ENCODE data around the gene DGKZ.

DGKZ gene

DNA sequence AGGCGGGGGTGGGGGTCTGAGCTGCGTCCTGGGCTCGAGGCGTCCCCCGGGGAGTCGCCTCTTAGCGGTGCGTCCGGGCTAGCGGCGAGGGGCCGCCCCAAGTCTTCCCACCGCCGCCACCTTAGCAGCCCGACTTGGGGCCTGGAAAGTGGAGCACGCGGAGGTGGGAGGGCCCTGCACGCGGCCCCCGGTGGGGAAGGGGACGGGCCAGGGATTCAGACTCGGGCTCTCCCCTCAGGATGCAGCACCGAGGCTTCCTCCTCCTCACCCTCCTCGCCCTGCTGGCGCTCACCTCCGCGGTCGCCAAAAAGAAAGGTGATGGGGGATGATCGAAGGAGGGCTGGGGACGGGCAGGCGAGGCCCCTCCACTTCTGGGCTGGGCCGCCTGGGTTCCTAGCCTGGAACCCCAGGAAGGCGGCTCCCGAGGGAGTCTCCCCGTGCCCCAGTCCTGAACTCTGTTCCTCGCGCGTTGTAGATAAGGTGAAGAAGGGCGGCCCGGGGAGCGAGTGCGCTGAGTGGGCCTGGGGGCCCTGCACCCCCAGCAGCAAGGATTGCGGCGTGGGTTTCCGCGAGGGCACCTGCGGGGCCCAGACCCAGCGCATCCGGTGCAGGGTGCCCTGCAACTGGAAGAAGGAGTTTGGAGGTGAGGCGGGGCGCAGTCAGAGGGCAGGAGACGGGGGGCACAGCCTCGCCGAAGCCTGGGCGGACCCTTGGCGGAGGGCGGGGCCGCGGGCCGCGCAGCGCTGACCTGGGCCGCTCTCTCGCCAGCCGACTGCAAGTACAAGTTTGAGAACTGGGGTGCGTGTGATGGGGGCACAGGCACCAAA lies 34.8 kb downstream of the DGKZ start:
- DNase-seq = peak; percentile 71

DNA sequence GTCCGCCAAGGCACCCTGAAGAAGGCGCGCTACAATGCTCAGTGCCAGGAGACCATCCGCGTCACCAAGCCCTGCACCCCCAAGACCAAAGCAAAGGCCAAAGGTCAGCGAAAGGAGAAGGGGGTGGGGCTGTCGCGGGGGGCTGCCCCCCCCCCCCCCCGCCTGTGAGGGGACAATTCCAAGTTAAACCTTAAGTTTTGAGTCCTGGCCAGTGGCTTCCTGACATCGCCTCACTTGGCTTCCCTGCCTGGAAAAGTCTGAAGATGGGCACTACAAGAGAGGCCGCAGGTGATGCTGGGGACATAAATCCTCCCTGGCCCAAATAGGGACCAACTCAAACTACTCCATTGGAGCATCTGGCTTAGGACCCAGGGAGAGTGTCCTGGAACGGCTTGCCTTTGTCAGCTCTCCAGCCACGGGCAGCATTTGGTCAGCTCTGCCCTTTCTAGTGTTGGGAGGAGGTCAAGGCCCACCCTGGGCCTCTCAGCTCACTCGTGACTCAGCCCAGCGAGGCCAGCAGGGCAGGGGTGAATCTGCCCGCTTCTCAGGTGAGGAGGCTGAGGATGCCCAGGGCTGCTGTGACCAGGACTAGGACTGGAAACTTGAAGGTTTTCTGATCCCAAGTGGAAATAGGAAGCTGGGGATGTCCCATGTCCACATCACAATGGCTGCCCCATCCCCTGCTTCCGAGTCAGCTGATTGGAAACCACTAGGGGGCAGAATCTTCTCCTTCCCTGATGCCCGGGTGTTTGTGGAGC lies 35.6 kb downstream of the DGKZ start:
- no peak for DNase-seq

DNA sequence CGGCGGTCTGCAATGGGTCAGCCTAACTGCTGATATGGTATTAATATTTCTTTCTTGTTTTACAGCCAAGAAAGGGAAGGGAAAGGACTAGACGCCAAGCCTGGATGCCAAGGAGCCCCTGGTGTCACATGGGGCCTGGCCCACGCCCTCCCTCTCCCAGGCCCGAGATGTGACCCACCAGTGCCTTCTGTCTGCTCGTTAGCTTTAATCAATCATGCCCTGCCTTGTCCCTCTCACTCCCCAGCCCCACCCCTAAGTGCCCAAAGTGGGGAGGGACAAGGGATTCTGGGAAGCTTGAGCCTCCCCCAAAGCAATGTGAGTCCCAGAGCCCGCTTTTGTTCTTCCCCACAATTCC lies 36.1 kb downstream of the DGKZ start:
- no peak for DNase-seq

DNA sequence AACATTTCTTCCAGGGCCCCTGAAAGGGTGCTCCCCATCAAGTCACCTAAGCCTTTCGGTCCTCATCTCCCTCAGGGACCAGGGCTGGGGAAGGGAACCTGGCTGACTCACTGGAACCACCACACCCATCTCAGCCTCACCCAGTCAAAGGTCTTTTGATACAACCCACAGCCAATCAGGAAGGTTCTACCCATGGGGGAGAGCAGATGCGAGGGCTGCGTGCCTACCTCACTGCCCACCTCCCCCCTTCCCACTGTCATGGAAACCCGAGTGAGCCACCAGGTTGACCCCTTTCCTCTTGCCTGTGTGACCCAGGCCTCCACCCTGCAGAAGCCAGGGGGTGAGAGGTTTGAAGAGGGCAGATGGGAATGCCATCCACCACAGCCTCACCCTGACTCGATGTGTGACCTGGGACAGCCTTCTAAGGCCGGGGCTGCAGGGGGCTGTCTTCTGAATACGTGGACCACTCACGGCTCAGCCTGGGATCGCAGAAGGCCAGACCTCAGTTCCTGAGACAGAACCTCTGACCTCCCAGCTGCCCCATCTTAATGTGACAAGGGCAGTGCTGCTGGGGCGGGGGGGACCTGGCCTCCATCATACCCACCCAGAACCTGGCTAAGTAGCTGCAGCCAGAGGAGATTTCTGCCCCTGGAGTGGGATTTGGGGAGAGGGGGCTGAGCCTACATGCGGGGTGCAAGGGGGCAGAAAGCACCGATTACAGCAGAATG lies 36.9 kb downstream of the DGKZ start:
- DNase-seq = no peak

DNA sequence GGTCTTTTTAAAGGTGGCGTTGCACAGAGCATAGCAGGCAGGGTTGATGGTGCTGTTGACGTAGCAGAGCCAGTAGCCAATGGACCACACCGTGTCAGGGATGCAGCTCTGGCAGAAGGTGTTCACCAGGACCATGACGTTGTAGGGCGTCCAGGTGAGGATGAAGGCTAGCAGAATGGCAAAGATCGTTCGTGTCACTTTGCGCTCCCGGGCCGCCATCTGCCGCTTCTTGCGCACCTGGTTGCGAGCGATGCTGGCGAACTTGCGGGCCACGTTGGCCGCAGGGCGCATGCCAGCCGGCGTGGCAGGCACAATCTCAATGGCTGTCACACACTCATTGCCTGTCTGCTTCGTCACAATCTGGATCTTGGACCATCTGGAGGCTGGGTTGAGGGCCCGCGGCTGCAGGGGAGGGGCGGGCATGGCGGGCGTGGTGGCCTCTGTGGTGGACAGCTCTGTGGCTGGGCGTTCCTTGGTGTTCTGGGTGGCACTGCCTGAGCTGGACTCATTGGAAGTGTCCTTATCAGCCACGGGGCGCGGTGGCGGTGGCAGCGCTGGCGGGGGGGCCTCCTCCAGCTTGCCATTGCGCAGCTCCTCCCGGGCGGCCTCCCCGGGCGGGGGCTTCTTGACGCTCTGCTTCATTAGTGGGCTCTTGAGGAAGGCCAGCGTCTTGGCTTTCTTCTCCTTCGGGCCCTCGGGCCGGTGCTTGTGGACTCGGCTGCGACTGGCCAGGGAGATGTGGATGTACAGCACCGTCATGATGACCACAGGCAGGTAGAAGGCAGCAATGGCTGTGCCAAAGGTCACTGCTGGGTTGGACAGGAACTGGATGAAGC lies 38.1 kb downstream of the DGKZ start:
- DNase-seq = no peak

DNA sequence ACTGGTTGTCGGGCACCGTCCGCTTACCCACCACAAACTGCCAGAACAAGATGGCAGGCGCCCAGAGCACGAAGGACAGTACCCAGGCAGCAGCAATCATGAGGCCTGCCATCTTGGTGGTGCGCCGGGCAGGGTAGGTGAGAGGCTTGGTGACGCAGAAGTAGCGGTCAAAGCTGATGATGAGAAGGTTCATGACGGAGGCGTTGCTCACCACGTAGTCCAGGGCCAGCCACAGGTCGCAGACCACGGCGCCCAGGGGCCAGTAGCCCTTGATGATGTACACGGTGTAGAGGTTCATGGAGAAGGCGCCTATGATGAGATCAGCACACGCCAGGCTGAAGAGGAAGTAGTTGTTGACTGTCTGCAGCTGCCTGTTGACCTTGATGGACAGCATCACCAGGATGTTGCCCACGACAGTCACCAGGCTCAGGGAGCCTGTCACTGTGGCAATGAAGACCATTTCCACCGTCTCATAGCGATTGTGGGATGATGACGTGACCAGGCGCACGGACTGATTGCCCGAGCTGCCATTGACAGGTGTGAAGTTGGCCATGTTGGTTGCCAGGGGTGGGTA lies 38.8 kb downstream of the DGKZ start:
- DNase-seq = no peak

DNA sequence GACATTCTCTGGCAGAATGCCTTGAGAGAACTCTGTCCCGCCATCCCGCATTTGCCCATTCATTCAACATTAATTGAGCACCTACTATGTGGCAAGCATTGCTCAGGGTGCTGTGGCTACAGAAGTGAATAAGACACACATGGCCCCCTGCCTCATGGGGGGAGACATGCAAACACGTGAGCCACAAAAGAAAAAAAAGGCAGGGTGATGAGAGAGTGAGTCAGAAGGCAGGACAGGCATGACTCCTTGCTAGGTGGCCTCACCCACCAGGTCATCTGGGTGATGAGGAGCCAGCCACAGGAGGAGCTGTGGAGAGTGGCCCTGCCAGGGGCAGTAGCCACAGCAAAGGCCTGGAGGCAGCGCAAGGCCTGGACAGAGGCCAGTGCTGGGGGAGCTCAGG lies 39.4 kb downstream of the DGKZ start:
- DNase-seq = no peak

DNA sequence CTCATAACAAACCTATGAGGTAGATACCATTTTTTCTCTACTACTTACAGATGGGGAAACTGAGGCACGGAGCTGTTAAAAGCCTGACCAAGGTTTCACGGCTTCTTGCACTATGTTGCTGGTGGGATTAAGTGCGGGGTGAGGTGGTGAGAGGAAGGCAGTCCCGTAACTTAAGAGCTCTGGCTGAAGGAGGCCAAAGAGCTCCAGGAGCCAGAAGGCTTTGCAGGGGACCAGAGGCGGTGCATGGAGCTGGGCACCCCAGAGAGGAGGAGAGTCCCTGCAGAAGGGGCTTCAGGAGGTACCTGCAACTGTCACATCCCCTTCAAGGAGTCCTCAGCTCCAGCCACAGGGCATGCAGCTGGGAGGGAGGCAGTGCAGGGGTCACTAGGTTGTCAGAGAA lies 40.2 kb downstream of the DGKZ start:
- DNase-seq = no peak

DNA sequence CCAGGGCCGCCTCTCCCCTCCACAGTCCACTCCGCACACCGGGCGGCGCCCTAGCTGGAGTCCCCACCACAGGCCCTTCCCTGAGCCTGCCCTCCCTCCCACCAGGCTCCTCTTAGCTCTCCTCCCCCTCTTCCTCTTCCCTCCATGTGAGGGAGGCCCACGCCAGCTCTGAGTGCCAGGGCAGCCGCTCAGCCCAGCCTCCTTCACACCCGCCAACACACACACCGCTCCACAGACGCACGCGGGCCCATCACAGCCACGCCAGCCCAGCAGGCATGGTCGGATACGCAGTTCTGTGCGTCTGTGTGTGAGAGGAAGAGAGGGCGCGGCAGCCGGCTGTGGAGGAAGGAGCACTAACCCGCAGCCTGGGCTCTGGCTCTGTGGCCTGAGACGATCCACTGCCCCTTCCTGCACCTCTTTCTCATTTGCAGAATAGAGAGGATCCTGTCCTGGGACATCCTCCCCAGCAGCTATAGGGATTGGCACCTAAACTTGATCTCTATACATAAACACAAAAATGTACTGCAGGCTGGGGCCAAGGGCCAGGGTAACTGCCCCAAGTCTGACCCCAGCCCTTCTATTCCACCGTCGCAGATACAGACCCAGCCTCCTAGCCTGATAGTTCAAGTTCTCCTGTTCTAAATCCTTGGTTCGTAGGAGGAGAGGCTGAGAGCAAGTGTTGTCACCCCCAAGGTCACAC lies 40.8 kb downstream of the DGKZ start:
- DNase-seq = no peak

DNA sequence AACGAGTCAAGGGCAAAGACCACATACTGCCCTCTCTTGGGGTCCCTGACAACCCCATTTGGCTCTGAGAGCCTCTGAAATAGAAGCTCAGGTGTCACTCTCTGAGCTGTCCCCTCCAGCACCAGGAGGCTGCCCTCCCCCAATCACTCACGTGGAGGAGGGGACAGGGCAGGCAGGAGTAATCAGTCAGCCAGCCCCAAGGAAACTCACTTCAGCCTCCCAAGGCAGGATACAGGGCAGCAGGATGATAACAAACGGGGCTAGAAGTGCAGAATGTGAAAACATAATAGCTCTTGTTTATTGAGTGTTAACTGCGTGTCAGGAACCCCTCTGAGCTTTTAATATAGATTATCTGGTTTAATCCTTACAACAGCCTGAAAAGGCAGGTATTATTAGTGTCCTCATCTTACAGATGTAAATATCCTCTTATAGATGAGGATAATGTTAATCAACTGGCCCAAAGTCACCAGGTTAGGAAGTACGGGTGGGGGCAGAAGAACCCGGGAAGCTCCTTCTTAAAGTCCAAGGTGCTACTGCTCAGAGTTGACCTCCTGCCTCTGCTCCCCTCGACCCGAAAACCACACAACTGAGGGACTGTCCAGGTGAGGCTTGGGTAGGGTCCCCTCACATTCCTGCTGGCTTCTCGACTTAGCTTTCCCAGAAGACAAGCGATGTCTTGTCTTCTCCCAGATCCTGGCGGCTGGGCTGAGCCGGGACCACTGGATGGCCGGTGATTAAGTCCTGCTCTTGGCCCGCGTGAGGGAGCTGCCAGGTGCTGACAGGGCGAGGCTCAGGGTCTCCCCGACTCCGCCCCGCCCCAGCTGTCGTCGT lies 41.6 kb downstream of the DGKZ start:
- no peak for DNase-seq

DNA sequence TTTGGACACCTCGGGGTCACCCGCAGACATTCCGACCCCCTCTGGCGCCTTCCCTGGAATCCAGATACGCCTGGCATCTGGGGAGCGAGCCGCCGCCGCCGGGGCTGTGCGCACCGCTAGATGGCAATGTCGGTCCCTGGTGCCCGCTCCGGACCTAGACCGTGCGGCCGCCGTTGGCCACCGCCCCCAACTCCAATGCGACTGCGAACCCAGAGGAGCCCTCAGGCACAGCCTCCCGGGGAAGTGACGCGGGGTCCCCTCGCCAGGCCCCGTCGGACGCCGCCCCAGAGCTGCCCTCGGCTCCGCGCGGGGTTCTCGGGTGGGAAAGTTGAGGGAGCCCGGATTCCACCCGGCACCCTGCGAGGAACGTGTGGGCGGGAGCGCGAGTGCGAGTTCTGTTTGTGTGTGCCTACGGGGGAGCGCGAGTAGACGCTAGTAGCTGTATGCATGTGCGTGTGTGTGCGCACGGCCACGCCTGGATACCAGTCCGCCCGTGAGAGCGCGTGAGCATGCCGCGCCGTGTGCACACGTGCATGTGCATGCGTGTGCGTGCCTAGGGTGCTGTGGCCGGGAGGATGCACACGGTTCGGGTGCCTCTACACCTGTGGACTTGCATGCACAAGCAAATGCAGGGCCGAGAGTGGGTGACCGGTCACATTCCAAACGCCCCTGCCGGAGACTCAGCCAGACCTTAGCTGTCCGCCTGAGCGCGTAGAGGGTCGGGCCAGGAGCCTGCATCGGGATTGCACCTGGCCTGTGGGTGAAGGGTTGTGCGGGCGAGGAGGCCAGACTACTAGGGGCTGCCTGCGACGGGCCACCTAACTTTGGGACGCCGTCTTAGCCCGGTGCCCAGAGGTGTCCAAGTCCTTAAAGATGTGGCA lies 42.4 kb downstream of the DGKZ start:
- DNase-seq = peak; percentile 82

DNA sequence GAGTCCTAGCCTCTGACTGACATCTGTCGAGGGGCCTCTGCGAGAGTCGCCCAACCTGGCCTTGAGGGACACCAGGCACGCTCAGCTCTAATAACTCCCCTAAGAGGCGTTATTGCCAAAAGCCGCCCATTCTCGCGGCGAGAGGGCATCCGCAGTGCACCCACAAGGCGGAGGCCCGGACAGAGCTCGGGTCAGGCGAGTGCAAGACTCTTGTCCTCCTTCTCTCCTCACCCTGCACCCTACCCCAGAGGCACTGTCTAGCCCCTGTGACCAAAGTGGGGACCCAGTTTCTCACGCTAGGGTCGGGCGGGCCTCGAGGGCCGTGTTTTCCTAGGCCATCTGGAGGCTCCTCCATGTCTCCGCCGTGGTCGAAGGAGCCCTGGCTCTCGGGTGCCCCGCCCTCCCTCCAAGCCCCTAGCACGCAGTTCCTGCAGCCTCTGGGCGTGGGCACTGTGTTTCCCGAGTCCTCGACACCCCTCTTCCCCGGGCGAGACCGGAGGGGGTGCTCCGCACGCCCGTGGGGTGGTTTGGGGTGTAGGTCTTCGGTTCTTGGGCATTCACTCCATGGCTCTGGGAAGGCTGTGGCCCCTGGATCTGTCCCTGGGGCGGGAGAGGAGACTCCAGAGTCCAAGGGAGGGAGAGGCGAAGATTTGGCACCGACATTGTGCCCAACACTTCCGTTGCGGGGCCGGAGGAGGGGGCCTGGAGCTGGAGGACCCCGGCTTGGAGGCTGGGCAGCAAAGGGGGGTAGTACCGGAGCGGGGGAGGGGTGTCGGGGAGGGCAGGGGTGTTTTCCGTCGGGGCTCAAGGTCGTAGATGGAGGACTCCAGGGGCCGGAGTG lies 43.3 kb downstream of the DGKZ start:
- DNase-seq = no peak

DNA sequence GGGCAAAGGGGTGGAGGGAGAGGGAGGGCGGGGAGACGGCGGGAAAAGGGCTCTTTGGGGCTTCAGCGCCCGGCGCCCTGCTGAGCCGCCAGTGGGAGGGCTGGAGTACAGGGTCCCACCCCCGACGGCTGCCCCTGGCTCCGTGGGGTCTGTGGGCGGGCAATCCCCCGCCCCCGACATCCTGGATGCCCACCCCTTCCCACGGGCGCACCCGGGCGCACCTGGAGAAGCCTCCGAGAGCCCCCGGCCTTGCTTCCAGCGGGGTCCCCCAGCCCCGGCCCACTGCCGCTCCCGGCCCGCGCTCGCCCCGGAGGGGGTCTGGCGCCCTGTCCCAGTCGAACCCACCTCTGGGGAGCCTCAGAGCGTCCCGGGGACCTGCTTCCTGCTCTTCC lies 43.9 kb downstream of the DGKZ start:
- no peak for DNase-seq

DNA sequence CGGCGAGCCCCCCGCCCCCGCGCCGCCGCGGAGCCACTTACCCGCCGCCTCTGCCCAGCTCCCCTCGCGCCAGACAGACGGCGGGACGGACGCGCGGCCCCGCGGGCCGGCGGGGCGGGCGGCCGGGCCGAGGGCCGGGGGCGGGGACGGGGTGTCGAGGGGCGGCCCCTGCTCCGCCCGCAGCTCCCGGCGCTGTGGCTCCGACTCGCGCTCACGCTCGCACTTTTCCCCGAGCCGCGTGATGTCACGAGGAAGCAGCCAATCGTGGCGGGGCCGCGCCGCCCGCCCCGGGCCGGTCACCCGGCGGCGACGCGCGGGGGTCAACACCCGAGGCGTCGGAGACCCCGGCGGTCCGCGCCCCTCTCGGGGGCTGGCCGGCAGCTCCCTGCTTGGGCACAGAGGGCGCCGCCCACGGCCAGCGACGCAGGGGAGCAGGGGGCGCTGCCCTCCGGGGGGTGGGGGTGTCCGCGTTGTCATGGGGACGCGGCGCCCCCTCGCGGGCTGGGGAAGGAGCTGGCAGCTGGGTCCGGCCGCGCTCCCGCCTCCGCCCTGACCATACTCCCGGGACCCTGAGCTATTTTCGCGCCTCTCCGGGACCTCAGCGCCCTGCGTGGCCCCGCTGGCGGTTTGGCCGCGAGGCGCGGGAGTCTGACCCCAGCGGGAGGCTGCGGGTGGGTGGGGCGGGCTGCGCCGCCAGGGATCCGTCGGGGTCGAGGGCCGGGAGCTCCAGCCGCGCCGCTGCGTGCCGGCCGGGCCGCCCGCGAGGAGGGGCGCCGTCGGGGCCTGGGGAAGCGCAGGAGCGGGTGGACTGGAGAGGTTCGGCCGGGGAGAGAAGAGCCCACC lies 44.5 kb downstream of the DGKZ start, which contains the start of gene CHRM4:
TSS of gene CHRM4 (minus strand) at position 199 of the 843 bp plus-strand sequence. CDS start 5,219 bp downstream, outside the sequence.
- no peak for DNase-seq

DNA sequence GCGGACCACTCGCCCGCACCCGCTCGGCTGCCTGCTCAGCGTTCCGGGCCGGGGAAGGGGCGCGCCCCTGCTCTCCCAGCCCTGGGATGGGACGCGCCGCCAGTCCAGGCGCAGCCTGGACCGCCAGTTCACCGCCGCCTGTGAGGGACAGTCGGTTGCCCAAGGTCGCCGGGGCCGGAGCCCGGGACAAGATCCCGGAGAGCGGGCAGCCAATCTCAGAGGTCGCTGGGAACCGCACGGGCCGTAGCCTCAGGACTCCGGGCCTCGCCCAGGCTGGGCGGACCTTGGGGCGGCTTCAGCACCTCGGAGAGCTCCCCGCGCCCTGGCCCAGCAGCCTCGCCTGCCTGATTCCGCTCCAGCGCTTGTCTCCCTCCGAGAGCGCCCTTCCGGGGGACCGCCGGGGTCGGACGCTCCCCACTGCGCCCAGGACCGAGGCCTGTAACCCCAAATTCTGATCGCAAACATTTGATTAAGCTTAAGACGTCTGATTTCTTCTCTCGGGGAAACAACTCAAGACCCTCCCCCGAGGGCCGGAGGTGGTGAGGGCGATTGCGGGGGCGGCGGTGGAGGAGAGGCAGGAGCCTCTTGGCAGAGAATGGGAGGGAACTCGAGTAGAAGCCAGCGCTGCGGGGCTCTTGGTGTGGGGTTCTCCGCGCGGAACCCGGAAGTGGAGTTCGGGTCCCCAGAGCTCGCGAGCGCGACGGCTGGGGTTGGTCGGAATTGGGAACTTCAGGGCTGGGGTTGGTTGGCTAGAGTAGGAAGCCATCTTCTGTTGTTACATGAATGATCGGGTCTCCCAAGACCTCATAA lies 45.4 kb downstream of the DGKZ start:
- peak; percentile 89 for DNase-seq

DNA sequence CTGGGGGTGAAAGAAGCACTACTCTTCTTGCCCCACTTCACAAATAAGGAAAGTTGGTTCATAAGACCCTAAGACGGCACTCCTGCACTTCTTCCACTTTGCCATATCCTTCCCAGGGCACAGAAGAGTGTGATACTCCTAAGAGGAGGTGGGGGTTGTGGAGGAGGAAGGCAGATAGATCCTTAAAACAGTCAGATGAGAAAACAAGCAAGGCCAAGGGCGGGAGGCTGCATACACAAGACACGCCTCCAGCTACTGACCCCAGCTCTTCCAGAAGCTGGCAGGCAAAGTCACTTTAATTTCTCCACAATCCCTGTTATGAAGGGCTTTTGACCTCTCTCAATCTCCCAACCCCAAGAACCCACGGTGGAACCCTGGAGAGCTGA lies 46.0 kb downstream of the DGKZ start:
- no peak for DNase-seq

DNA sequence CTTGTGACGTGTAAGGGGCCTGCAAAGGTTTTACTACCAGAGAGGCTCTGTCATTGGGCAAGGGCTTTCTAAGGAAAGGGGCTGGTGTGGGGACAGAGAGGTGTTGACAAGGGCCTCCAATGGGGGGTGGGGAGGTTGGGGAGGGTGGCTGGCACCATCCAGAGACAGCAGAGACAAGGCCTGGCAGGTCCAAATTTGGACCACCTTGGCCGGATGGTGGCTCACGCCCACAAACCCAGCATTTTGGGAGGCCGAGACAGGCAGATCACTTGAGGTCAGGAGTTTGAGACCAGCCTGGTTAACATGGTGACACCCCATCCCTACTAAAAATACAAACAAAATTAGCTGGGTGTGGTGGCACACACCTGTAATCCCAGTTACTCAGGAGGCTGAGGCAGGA lies 46.5 kb downstream of the DGKZ start:
- no peak for DNase-seq
